HL-60 (cell line): Measurements from ENCODE around the gene TRAPPC6A.

Source experiments
- DNase-seq, 2 experiments: peaks; one replicate each; pipeline ENCODE4 v3.0.0-alpha.2; 2010 to 2020; ENCODE audit warnings: low read depth in 1 of 2, low spot score in 1 of 2
- H3K27ac ChIP-seq: fragments of 250-450 bp; sonication (Bioruptor Pico); replicated peaks from 2 replicates; pipeline ENCODE4 v1.5.1; 2020; ENCODE audit warnings: mild to moderate bottlenecking, moderate library complexity
- H3K27me3 ChIP-seq: fragments of 250-450 bp; sonication (Bioruptor Pico); 2 replicates; pipeline ENCODE4 v1.5.1; 2021; ENCODE audit warnings: mild to moderate bottlenecking, moderate library complexity; ENCODE audit not compliant: insufficient read depth, poor library complexity, severe bottlenecking
- H3K4me3 ChIP-seq: replicated peaks from 2 replicates; pipeline ENCODE4 v1.5.1; 2011; ENCODE audit warnings: mild to moderate bottlenecking, control low read depth, low read length; ENCODE audit not compliant: insufficient read depth
- GABPA ChIP-seq: IDR thresholded peaks from 2 replicates; pipeline ENCODE4 v1.6.1; 2012; ENCODE audit warnings: low read depth
- POLR2AphosphoS5 ChIP-seq: IDR thresholded peaks from 2 replicates; pipeline ENCODE4 v1.6.1; 2012; ENCODE audit warnings: low read depth
- SPI1 ChIP-seq: IDR thresholded peaks from 2 replicates; pipeline ENCODE4 v1.6.1; 2012; ENCODE audit warnings: low read depth, mild to moderate bottlenecking, borderline replicate concordance
- TF ChIP-seq, protein P1 (sequence below): IDR thresholded peaks from 2 replicates; pipeline ENCODE4 v1.6.1; 2012; ENCODE audit warnings: low read depth; ENCODE audit not compliant: insufficient replicate concordance
- TF ChIP-seq, protein P2 (sequence below): IDR thresholded peaks from one replicate; pipeline ENCODE4 v1.5.1; 2011; ENCODE audit warnings: low read length, control low read depth, inconsistent platforms; ENCODE audit not compliant: insufficient read depth

Gene TRAPPC6A

DNA sequence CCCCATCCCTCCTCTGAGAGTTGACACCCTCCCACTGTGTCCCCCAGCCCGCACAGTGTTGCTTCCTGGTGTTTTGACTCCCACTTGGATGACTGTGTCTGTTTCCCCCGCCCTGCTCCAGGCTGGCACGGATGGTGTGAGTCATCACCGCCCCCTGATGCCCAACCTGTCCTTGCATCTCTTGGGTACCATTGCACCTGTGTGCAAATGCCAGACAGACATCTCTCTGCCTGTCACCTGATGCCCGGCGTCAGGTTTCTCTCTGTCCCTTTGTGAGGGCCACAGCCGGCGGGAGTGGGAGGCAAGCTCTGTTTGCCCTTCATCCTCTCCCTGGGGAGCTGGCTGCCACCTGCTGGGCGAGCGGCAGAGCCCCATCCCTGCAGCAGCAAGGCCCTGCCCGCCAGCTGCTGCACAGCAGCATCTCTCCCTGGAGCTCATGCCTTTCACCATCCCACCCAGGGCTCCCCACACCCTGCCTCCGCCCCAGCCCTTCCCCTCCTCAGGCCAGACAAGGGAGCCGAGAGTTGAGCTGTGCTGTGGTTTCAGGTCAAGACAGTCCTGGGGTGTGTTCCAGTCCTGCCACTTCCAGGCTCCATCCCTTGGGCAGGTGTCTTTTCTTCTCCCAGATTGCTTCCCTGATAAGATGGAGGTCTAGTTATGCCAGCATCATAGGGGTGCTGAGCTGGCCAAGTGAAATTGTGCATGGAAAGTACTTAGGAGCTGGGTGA lies 47.0 kb downstream of the TRAPPC6A start:
- no peak overlapping the region for H3K27ac ChIP-seq

DNA sequence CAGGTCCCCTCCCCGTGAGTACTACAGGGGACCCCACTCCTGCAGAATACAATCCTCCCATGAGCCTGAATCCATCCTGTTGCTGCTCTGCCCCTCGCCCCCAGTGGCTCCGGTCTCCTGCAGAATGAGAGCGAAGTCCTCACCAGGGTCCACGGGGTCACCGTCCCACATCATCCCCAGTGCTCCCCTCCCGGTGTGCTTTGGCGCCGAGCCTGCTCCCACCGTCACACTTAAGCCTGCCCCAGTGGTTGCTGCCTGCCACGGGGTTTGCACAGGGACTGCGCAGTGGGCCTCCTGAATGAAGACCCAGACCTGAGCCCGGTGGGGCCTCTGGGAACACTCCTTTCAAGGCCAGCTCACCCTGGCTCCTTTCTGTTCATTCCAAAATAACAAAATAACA lies 47.8 kb downstream of the TRAPPC6A start:
- no peak for DNase-seq
- Histone ChIP-seq H3K27me3 (no peaks in the 10 kb centered on the region), H3K4me3 (no peak overlapping the region), H3K27ac (no peak overlapping the region)
- TF ChIP-seq POLR2AphosphoS5 = no peak
- TF ChIP-seq, protein P1, sequence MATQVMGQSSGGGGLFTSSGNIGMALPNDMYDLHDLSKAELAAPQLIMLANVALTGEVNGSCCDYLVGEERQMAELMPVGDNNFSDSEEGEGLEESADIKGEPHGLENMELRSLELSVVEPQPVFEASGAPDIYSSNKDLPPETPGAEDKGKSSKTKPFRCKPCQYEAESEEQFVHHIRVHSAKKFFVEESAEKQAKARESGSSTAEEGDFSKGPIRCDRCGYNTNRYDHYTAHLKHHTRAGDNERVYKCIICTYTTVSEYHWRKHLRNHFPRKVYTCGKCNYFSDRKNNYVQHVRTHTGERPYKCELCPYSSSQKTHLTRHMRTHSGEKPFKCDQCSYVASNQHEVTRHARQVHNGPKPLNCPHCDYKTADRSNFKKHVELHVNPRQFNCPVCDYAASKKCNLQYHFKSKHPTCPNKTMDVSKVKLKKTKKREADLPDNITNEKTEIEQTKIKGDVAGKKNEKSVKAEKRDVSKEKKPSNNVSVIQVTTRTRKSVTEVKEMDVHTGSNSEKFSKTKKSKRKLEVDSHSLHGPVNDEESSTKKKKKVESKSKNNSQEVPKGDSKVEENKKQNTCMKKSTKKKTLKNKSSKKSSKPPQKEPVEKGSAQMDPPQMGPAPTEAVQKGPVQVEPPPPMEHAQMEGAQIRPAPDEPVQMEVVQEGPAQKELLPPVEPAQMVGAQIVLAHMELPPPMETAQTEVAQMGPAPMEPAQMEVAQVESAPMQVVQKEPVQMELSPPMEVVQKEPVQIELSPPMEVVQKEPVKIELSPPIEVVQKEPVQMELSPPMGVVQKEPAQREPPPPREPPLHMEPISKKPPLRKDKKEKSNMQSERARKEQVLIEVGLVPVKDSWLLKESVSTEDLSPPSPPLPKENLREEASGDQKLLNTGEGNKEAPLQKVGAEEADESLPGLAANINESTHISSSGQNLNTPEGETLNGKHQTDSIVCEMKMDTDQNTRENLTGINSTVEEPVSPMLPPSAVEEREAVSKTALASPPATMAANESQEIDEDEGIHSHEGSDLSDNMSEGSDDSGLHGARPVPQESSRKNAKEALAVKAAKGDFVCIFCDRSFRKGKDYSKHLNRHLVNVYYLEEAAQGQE = no peak
- TF ChIP-seq, protein P2, sequence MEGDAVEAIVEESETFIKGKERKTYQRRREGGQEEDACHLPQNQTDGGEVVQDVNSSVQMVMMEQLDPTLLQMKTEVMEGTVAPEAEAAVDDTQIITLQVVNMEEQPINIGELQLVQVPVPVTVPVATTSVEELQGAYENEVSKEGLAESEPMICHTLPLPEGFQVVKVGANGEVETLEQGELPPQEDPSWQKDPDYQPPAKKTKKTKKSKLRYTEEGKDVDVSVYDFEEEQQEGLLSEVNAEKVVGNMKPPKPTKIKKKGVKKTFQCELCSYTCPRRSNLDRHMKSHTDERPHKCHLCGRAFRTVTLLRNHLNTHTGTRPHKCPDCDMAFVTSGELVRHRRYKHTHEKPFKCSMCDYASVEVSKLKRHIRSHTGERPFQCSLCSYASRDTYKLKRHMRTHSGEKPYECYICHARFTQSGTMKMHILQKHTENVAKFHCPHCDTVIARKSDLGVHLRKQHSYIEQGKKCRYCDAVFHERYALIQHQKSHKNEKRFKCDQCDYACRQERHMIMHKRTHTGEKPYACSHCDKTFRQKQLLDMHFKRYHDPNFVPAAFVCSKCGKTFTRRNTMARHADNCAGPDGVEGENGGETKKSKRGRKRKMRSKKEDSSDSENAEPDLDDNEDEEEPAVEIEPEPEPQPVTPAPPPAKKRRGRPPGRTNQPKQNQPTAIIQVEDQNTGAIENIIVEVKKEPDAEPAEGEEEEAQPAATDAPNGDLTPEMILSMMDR = no peak
- TF ChIP-seq SPI1 = no peak
- TF ChIP-seq GABPA = no peak

More for the DNA sequence above, 47.0 kb downstream of the TRAPPC6A start:
- no peak for DNase-seq
- no peaks in the 10 kb centered on the region for H3K27me3 ChIP-seq
- TF ChIP-seq SPI1 (no peak), GABPA (no peak), POLR2AphosphoS5 (no peak)
- TF ChIP-seq, protein P1 = no peak
- TF ChIP-seq, protein P2 = no peak
- no peak overlapping the region for H3K4me3 ChIP-seq

DNA sequence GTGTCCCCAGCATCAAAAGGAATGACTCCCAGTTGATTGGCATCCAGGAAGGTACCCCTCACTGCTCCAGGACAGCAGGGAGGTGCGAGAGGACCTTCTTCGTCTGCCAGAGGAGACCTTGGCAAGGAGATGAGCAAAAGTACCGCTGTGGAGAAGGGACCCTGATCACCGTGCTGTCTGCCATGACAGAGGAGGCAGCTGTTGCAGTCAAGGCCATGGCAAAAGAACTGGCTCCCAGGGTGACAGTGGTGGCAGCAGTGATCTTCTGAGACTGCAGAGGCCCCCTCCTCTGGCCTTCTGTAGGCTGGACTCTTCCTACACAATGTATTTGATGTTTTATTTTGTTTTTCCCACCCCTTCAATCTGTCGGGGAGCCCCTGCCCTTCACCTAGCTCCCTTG lies 49.2 kb downstream of the TRAPPC6A start:
- no peak overlapping the region for H3K27ac ChIP-seq
- H3K27me3 ChIP-seq = no peaks in the 10 kb centered on the region
- TF ChIP-seq, protein P2 = no peak
- TF ChIP-seq, protein P1 = no peak
- no peak for TF ChIP-seq GABPA
- no peak for TF ChIP-seq SPI1
- TF ChIP-seq POLR2AphosphoS5 = no peak
- no peak for DNase-seq
- no peak overlapping the region for H3K4me3 ChIP-seq
